GM04503 (cell line): Measurements from ENCODE around the gene CCDC63.
A peak's percentile ranks its signal among the peaks of the same experiment; 100 is the strongest.
"Not testable (repeated sequence)": the region's sequence is repeated elsewhere in the genome, so short reads cannot be mapped to it uniquely, and the experiment has no call there.

Experiments
- DNase-seq: peaks from one replicate; pipeline ENCODE4 v3.0.0-alpha.2; 2012; ENCODE audit warnings: low read depth

CCDC63 gene

GRCh38 chr12:110844551-110845338, 2.0 kb upstream of the CCDC63 start:
- peak; percentile 27 for DNase-seq

DNA sequence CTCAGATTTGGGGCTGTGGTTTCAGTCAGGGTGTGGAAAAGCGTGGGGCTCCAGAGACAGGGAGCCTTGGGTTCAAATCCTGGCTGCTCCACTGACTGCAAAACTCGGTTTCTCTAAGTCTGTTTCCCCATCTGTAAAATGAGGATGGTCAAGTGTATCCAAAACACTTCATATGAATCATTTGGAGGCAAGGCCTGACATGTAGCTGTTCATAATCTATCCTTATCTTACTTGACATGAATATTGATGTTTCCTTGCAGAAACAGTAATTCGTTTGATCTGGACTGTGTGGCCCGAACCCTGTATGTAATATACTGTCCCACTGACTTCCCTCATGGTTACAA, 1.5 kb upstream of the CCDC63 start:
- no peak for DNase-seq

DNA sequence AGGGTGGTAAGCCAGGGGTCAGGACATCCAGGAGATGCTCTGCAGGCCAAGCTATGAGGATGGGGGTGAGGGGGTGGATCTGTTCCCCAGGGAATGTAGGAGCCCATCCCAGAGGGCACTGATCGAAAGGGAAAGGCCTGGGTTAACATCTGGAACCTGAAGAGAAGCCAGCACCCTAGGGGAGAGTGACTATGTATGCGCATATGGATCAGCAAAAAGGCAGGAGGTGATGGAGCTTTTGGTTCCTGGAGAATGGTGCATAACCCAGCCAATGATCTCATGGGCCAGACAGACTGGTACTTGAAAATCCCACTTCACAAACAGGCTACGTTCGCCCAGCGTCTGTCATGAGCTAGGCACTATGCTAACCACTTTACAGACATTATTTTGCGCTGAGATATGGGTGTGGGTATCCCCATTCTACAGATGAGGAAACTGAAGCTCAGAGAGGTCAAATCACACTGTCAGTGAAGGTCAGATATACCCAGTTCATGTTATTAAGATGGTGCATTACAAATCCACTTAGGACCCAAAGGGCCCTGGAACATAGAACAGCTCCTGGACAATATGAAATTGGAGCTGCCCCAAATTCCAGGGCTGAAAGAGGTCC, 1.6 kb downstream of the CCDC63 start:
- DNase-seq: no peak

DNA sequence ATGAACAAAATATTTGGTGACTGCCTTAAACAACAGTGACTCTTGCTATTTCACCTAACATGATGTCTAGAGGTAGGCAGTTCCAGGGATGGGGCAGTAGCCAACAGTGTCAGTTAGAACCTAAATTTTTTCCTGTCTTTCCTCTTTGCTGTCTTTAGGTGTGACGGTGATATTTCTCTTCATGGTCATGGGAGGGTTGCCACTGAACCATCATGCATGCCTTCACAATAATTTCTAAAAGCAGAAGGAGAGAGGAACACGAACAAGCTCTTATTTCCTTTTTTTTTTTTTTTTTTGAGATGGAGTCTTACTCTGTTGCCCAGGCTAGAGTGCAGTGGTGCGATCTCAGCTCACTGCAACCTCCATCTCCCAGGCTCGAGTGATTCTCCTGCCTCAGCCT, 2.4 kb downstream of the CCDC63 start:
- DNase-seq: no peak

DNA sequence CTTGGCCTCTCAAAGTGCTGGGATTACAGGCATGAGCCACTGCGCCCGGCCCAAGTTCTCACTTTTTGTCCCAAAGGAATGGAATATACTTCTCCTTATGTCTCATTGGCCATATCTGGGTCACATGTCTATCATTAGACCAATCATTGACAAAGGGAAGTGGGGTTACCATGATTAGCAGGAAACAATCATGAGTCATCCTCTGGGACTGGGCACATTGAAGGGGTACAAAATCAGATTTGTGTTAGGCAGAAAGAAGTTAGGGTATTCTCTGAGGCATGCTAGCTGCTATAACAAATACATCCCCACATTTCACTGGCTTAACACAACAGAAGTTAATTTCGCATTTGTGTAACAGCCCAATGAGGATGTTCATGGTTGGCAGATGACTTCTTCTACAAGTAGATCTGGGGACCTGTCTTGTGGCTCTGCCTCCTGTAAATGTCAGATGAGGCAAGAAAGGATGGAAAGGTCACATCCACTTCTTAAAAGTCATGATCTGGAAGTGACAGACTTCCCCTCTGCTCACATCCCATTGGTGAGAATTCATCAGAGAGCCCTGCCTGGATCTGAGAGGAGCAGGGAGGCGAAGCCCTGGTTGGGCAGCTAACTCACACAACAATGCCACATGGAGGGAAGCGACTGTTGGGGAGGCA, 3.1 kb downstream of the CCDC63 start:
- DNase-seq: no peak

DNA sequence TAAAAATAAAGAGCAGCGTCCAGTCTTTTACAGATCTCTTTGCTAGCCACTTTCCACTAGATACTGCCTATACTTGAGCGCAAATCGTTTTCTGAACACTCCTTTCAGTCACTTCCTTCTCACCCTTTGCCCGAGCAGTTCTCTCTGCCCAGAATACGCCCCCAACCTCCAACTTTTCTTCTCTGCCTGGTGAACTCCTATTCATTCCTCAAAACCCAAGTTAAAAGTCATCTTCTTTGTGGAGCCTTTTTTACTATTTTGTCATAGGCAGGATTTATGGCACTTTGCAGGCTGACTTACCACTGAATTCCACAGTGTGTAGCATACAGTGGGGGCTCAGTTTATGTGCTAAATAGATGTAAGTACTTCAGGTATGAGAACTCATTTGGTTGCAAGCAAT, 4.0 kb downstream of the CCDC63 start:
- DNase-seq: no peak

GRCh38 chr12:110853836-110854235, 7.0 kb downstream of the CCDC63 start:
- DNase-seq: no peak

GRCh38 chr12:110856542-110856941, 9.8 kb downstream of the CCDC63 start:
- DNase-seq: no peak

- no peak for DNase-seq
Measured at GRCh38 chr12:110857528-110857927, 10.7 kb downstream of the CCDC63 start.

GRCh38 chr12:110857954-110858353, 11.2 kb downstream of the CCDC63 start:
- not testable (repeated sequence) for DNase-seq

DNA sequence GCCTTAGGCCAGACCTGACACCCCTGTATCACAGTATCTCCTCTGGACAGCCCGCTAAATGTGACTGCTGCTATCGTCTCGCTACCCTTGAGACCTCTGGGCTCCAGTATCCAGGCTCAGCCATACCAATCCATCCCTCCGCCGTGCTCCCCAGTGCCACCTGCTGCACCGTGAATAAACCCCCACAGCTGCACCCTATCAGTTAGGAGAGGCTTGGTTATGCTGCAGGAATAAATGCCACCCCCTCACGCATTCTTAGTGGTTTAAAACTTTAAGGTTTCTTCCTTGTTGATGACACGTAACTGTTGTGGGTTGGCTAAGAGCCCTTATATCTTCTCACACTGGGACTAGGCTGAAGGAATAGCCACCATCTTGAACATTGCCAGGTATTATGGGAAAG, 12.1 kb downstream of the CCDC63 start:
- DNase-seq: no peak

DNA sequence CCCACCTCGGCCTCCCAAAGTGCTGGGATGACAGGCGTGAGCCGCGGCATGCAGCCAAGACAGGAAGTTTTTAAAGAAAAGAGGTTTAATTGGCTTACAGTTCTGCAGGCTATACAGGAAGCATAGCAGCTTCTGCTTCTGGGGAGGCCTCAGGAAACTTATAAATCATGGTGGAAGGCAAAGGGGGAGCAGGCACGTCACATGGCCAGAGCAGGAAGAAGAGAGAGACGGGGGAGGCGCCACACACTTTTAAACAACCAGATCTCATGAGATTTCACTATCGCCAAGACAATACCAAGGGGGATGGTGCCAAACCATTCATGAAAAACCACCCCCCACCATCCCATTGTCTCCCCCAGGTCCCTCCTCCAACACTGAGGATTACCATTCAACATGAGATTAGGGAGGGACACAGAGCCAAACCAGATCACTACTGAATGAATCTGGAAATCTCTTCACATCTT, 14.1 kb downstream of the CCDC63 start:
- no peak for DNase-seq

- no peak for DNase-seq
Measured at GRCh38 chr12:110861729-110862128, 14.9 kb downstream of the CCDC63 start.

GRCh38 chr12:110862329-110862728, 15.5 kb downstream of the CCDC63 start:
- no peak for DNase-seq

- no peak for DNase-seq
Measured at GRCh38 chr12:110863161-110863560, 16.4 kb downstream of the CCDC63 start.

- no peak for DNase-seq
Measured at GRCh38 chr12:110865521-110865920, 18.7 kb downstream of the CCDC63 start.

DNA sequence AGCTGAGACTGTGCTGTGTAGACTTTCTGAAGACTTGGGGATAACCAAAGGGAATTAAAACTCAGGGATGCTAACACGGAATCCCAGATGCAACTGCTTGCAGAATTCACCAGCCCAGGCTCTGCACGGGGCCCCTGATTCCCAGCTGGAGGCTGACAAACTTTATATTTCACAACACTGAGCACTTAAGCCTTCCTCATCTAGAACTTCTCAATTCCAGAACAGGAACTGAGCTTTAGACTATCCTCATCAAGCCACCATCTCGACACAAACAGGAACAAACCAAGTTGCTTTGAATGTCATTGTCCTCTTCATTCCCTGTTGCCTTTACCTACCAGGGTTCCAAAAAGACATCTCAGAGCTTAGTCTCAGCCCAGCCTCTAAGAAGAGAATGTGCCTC, 22.2 kb downstream of the CCDC63 start:
- DNase-seq: no peak

DNA sequence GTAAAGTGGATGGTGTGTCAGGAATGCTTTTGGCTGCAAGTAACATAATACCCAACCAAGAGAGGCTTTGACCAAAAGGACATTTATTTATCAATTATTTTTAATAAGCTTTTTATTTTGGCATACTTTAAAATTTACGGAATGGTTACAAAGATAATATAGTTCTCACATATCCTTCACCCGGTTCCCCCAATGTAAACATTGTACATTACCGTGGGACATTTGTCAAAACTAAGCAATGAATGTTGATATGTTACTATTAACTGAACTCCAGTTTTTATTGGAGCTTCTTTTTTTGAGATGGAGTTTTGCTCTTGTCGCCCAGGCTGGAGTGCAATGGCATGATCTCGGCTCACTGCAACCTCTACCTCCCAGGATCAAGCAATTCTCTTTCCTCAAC, 23.0 kb downstream of the CCDC63 start:
- DNase-seq: no peak

- no peak for DNase-seq
Measured at GRCh38 chr12:110872100-110872499, 25.3 kb downstream of the CCDC63 start.

GRCh38 chr12:110874351-110874750, 27.6 kb downstream of the CCDC63 start:
- DNase-seq: no peak

GRCh38 chr12:110874781-110875180, 28.0 kb downstream of the CCDC63 start:
- no peak for DNase-seq

DNA sequence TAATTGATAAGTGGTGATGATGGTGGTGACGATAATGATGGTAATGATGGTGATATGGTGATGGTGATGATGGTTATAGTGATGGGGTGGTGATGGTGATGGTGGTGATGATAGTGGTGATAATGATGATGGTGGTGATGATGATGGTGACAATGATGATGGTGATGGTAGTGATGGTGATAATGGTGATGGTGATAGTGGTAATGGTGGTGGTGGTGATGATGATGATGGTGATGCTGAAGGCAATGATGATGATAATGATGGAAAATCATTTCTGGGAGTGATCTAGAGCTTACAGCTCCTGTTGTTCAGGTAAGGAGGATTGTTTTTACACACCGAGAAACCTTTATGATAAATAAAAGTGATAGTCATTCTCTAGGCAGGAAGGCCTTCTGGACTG, 33.9 kb downstream of the CCDC63 start:
- DNase-seq: no peak

DNA sequence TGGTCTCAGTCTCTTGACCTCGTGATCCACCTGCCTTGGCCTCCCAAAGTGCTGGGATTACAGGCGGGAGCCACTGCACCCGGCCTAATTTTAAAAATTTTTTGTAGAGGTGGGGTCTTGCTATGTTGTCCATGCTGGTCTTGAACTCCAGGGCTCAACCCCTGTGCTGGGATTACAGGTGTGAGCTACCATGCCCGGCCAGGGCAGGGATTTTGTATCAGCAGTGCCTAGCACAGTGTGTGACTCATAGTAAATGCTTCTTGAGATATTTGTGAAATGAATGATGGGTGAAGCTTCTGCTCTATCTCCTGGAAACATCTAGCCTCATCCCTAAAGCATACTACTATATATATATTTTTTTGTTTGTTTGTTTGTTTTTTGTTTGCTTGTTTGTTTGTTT, 36.5 kb downstream of the CCDC63 start:
- DNase-seq: no peak
